Upper lobe of left lung (tissue), 4 donors: ENCODE measurements around the gene MKLN1.

Source experiments
- EP300 ChIP-seq, 4 donors: sonication (generic); formaldehyde crosslinking; IDR thresholded peaks; one replicate each; pipeline ENCODE4 v1.5.1; 2017; ENCODE audit warnings: antibody characterized with exemption in 4 of 4, control low read depth in 2 of 4
- POLR2AphosphoS5 ChIP-seq, 2 donors: sonication (generic); formaldehyde crosslinking; IDR thresholded peaks; one replicate each; pipeline ENCODE4 v1.5.1; 2017; ENCODE audit warnings: antibody characterized with exemption in 2 of 2
- TF ChIP-seq, protein P1 (sequence below), 6 experiments: fragments of 450-650 bp in 4 of 6; fragments of 200-600 bp in 2 of 6; sonication (generic) in 2 of 6; IDR thresholded peaks; one replicate each; pipeline ENCODE4 v1.5.1; 2016 to 2019; ENCODE audit warnings: antibody characterized with exemption in 6 of 6

DNA sequence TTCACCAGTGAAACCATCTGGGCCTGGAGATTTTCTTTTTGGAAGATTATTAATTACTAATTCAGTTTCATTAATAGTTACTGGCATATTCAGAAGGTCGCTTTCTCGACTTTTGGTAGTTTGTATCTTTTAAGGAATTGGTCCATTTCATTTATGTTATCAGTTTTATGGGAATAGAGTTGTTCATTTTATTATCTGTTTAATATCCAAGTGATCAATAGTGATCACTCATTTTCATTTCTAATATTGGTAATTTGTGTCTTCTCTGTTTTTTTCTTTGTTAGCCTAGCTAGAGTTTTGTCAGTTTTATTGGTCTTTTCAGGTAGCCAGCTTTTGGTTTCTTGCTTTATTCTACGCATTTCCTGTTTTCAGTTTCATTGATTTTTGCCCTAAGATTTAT is 31.0 kb downstream of the MKLN1 start:
- TF ChIP-seq, protein P1, sequence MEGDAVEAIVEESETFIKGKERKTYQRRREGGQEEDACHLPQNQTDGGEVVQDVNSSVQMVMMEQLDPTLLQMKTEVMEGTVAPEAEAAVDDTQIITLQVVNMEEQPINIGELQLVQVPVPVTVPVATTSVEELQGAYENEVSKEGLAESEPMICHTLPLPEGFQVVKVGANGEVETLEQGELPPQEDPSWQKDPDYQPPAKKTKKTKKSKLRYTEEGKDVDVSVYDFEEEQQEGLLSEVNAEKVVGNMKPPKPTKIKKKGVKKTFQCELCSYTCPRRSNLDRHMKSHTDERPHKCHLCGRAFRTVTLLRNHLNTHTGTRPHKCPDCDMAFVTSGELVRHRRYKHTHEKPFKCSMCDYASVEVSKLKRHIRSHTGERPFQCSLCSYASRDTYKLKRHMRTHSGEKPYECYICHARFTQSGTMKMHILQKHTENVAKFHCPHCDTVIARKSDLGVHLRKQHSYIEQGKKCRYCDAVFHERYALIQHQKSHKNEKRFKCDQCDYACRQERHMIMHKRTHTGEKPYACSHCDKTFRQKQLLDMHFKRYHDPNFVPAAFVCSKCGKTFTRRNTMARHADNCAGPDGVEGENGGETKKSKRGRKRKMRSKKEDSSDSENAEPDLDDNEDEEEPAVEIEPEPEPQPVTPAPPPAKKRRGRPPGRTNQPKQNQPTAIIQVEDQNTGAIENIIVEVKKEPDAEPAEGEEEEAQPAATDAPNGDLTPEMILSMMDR (IDR thresholded peaks at IDR 0.05) = no peak
- no peak for TF ChIP-seq POLR2AphosphoS5 (IDR thresholded peaks at IDR 0.05)
- TF ChIP-seq EP300 (IDR thresholded peaks at IDR 0.05) = no peak
